Stimulated activated naive CD8-positive, alpha-beta T cell treated with anti-CD3 and anti-CD28 coated beads, Interleukin-15, Interleukin-2, amounts not matched to agents 100 ng/mL and 50 ng/mL, for 24 hours (primary cell): Measurements from ENCODE around the gene DENND4B.
A peak's percentile ranks its signal among the peaks of the same experiment; 100 is the strongest.

ENCODE experiments used
- H3K27ac Mint-ChIP-seq: one replicate; pipeline ENCODE4 v1.8.0; 2021; ENCODE audit warnings: mild to moderate bottlenecking, mixed read lengths
- H3K27me3 Mint-ChIP-seq: one replicate; pipeline ENCODE4 v1.8.0; 2021; ENCODE audit warnings: mixed read lengths
- H3K36me3 Mint-ChIP-seq: one replicate; pipeline ENCODE4 v1.8.0; 2021; ENCODE audit warnings: low read depth, mixed read lengths
- H3K4me1 Mint-ChIP-seq: one replicate; pipeline ENCODE4 v1.8.0; 2021; ENCODE audit warnings: low read depth, mixed read lengths
- H3K4me3 Mint-ChIP-seq: one replicate; pipeline ENCODE4 v1.8.0; 2021; ENCODE audit warnings: mild to moderate bottlenecking, mixed read lengths
- H3K9me3 Mint-ChIP-seq: one replicate; pipeline ENCODE4 v1.8.0; 2021; ENCODE audit warnings: mixed read lengths

Gene DENND4B

GRCh38 chr1:153945131-153945794, 1.3 kb downstream of the DENND4B start:
- peak overlapping the region; percentile 83 for H3K27ac Mint-ChIP-seq
- H3K36me3 Mint-ChIP-seq = peaks cover 45% of the 10 kb centered on the region
- H3K4me3 Mint-ChIP-seq = peak overlapping the region; percentile 93
- H3K9me3 Mint-ChIP-seq = no peaks in the 10 kb centered on the region
- H3K4me1 Mint-ChIP-seq = peaks cover 30% of the 10 kb centered on the region
- H3K27me3 Mint-ChIP-seq = no peaks in the 10 kb centered on the region

GRCh38 chr1:153944827-153945117, 1.7 kb downstream of the DENND4B start:
- Mint-ChIP-seq H3K36me3 (peaks cover 46% of the 10 kb centered on the region), H3K9me3 (no peaks in the 10 kb centered on the region), H3K27me3 (no peaks in the 10 kb centered on the region), H3K4me1 (peaks cover 31% of the 10 kb centered on the region), H3K27ac (peak overlapping the region; percentile 83), H3K4me3 (peak overlapping the region; percentile 93)

- H3K27me3 Mint-ChIP-seq = no peaks in the 10 kb centered on the region
- H3K4me3 Mint-ChIP-seq = peak overlapping the region; percentile 93
- H3K9me3 Mint-ChIP-seq = no peaks in the 10 kb centered on the region
- H3K27ac Mint-ChIP-seq = peak overlapping the region; percentile 83
- peaks cover 49% of the 10 kb centered on the region for H3K36me3 Mint-ChIP-seq
- H3K4me1 Mint-ChIP-seq = peaks cover 31% of the 10 kb centered on the region
Measured at GRCh38 chr1:153944005-153944826, 2.3 kb downstream of the DENND4B start.

- Mint-ChIP-seq H3K4me3 (no peak overlapping the region), H3K27me3 (no peaks in the 10 kb centered on the region), H3K4me1 (peaks cover 31% of the 10 kb centered on the region), H3K9me3 (no peaks in the 10 kb centered on the region), H3K36me3 (peaks cover 51% of the 10 kb centered on the region), H3K27ac (no peak overlapping the region)
Measured at GRCh38 chr1:153942766-153943549, 3.6 kb downstream of the DENND4B start.

GRCh38 chr1:153941826-153942725, 4.4 kb downstream of the DENND4B start:
- no peaks in the 10 kb centered on the region for H3K27me3 Mint-ChIP-seq
- H3K9me3 Mint-ChIP-seq = no peaks in the 10 kb centered on the region
- no peak overlapping the region for H3K4me3 Mint-ChIP-seq
- peaks cover 29% of the 10 kb centered on the region for H3K4me1 Mint-ChIP-seq
- H3K27ac Mint-ChIP-seq = no peak overlapping the region
- H3K36me3 Mint-ChIP-seq = peaks cover 58% of the 10 kb centered on the region

GRCh38 chr1:153940756-153941155, 5.8 kb downstream of the DENND4B start:
- H3K27me3 Mint-ChIP-seq = no peaks in the 10 kb centered on the region
- H3K4me3 Mint-ChIP-seq = no peak overlapping the region
- H3K36me3 Mint-ChIP-seq = peaks cover 64% of the 10 kb centered on the region
- peaks cover 24% of the 10 kb centered on the region for H3K4me1 Mint-ChIP-seq
- no peaks in the 10 kb centered on the region for H3K9me3 Mint-ChIP-seq
- peak overlapping the region; percentile 75 for H3K27ac Mint-ChIP-seq

- peaks cover 19% of the 10 kb centered on the region for H3K4me1 Mint-ChIP-seq
- H3K27me3 Mint-ChIP-seq = no peaks in the 10 kb centered on the region
- H3K4me3 Mint-ChIP-seq = no peak overlapping the region
- peak overlapping the region; percentile 45 for H3K27ac Mint-ChIP-seq
- no peaks in the 10 kb centered on the region for H3K9me3 Mint-ChIP-seq
- H3K36me3 Mint-ChIP-seq = peaks cover 72% of the 10 kb centered on the region
Measured at GRCh38 chr1:153939476-153939875, 7.0 kb downstream of the DENND4B start.

- Mint-ChIP-seq H3K4me3 (no peak overlapping the region), H3K4me1 (peaks cover 15% of the 10 kb centered on the region), H3K27ac (peak overlapping the region; percentile 45), H3K36me3 (peaks cover 74% of the 10 kb centered on the region), H3K27me3 (no peaks in the 10 kb centered on the region), H3K9me3 (no peaks in the 10 kb centered on the region)
Measured at GRCh38 chr1:153938996-153939395, 7.5 kb downstream of the DENND4B start.

- Mint-ChIP-seq H3K9me3 (no peaks in the 10 kb centered on the region), H3K27me3 (no peaks in the 10 kb centered on the region), H3K27ac (no peak overlapping the region), H3K4me1 (peaks cover 5% of the 10 kb centered on the region), H3K36me3 (peaks cover 75% of the 10 kb centered on the region), H3K4me3 (no peak overlapping the region)
Measured at GRCh38 chr1:153937331-153937730, 9.2 kb downstream of the DENND4B start.

GRCh38 chr1:153936011-153936802, 10.3 kb downstream of the DENND4B start:
- no peak overlapping the region for H3K4me3 Mint-ChIP-seq
- no peaks in the 10 kb centered on the region for H3K9me3 Mint-ChIP-seq
- H3K4me1 Mint-ChIP-seq = peaks cover 5% of the 10 kb centered on the region
- no peaks in the 10 kb centered on the region for H3K27me3 Mint-ChIP-seq
- H3K36me3 Mint-ChIP-seq = peaks cover 71% of the 10 kb centered on the region
- H3K27ac Mint-ChIP-seq = no peak overlapping the region

- Mint-ChIP-seq H3K4me1 (no peaks in the 10 kb centered on the region), H3K27ac (no peak overlapping the region), H3K36me3 (peaks cover 60% of the 10 kb centered on the region), H3K27me3 (no peaks in the 10 kb centered on the region), H3K4me3 (no peak overlapping the region), H3K9me3 (no peaks in the 10 kb centered on the region)
Measured at GRCh38 chr1:153934746-153935145, 11.8 kb downstream of the DENND4B start.

GRCh38 chr1:153933955-153934354, 12.6 kb downstream of the DENND4B start:
- Mint-ChIP-seq H3K27ac (no peak overlapping the region), H3K27me3 (no peaks in the 10 kb centered on the region), H3K4me1 (peaks cover 3% of the 10 kb centered on the region), H3K9me3 (no peaks in the 10 kb centered on the region), H3K4me3 (no peak overlapping the region), H3K36me3 (peaks cover 60% of the 10 kb centered on the region)

GRCh38 chr1:153933430-153933829, 13.1 kb downstream of the DENND4B start:
- H3K4me1 Mint-ChIP-seq = peaks cover 8% of the 10 kb centered on the region
- H3K4me3 Mint-ChIP-seq = no peak overlapping the region
- H3K9me3 Mint-ChIP-seq = no peaks in the 10 kb centered on the region
- H3K27ac Mint-ChIP-seq = no peak overlapping the region
- H3K36me3 Mint-ChIP-seq = peaks cover 58% of the 10 kb centered on the region
- no peaks in the 10 kb centered on the region for H3K27me3 Mint-ChIP-seq
